ENCODE measurements around the gene NKAIN1. TPM values are rescaled to one million over a fixed set of nuclear protein-coding genes. Genes with fewer than 3 reads are reported as not detected.

Gene NKAIN1
- total RNA-seq, 5 donors from 2014 or later (not counting 1 experiment from before 2014, with no cell fraction given), result 0.13 TPM; not detected in 4

DNA sequence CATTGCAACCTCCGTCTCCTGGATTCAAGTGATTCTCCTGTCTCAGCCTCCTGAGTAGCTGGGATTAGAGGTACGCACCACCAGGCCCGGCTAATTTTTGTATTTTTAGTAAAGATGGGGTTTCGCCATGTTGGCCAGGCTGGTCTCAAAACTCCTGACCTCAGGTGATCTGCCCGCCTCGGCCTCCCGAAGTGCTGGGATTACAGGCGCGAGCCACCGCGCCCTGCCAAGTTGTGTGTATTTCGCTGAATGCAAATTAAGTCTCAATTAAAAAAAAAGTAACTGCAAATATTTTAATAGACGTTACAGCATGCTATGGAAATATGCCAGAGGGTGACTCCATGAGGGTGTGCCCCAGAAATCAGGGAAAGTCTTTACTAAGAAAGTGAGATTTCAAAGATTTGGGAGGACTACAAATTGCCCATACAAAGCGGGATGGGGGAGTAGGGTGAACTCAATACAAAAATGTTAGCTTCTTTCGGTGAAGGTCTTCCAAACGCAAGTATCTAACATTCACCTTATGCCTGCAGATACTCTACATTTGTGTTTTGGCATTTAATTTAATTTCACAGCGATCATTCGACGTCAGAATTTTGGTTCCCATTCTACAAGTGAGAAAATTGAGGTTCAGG lies 85.6 kb downstream of the NKAIN1 start:
- H3K27me3 Mint-ChIP-seq, result no peaks in the 10 kb centered on the region
- Histone ChIP-seq H3K4me1 (ENCODE audit: control insufficient read depth in 1 of 2, extremely low read depth in 1 of 2, insufficient read depth in 2 of 2, low read length in 2 of 2) (peaks cover 5 to 16% of the 10 kb centered on the region in 2 experiments), H3K9me3 (no peaks in the 10 kb centered on the region), H3K27me3 (replicated peaks in 1 of 2; ENCODE audit: control insufficient read depth in 2 of 2, extremely low read depth in 1 of 2, insufficient read depth in 2 of 2, low read length in 1 of 2) (no peaks in the 10 kb centered on the region), H3K27ac (ENCODE audit: low read length) (peak overlapping the region; percentile 29), H3K4me3 (ENCODE audit: control insufficient read depth in 1 of 2, extremely low read depth in 1 of 2, low read length in 1 of 2) (peak overlapping the region; percentile 47 to 49), H3K36me3 (ENCODE audit: control insufficient read depth in 2 of 2, extremely low read depth in 1 of 2, insufficient read depth in 1 of 2, low read length in 1 of 2) (no peaks in the 10 kb centered on the region)
- peaks cover 7 to 13% (median 12%) of the 10 kb centered on the region in 3 donors for H3K4me1 Mint-ChIP-seq
- no peaks in the 10 kb centered on the region for H3K9me3 Mint-ChIP-seq
- ATAC-seq (replicated peaks in 1 of 4) (no peak), DNase-seq (no peak)
- H3K4me3 Mint-ChIP-seq, result peak overlapping the region; percentile 73 to 85 (median 80)
- no peaks in the 10 kb centered on the region for H3K36me3 Mint-ChIP-seq
- ChIA-PET CTCF (interaction anchor here in 1 of 2 donors (0.7 kb wide), 1 partner anchor 1976 kb away, joined by 3 read pairs; no protein-coding TSS in a partner anchor), POLR2A (no interaction called here)
- WGBS (ENCODE audit: insufficient coverage), result 90% methylated on average over 3 of the region's 19 CpGs
- peak overlapping the region; percentile 28 to 64 for H3K27ac Mint-ChIP-seq

- H3K4me3 Mint-ChIP-seq, result peak overlapping the region; percentile 32 to 85 (median 44)
- CTCF ChIA-PET, result interaction anchor here (0.6 to 0.9 kb wide), 3 partner anchors 11 to 401 kb away, joined by 3 to 4 read pairs (median 3); no protein-coding TSS in a partner anchor
- Histone ChIP-seq H3K9me3 (no peaks in the 10 kb centered on the region), H3K4me1 (ENCODE audit: control insufficient read depth in 1 of 2, extremely low read depth in 1 of 2, insufficient read depth in 2 of 2, low read length in 2 of 2) (peaks cover 5 to 16% of the 10 kb centered on the region in 2 experiments), H3K27ac (ENCODE audit: low read length) (no peak overlapping the region), H3K36me3 (ENCODE audit: control insufficient read depth in 2 of 2, extremely low read depth in 1 of 2, insufficient read depth in 1 of 2, low read length in 1 of 2) (no peaks in the 10 kb centered on the region), H3K4me3 (ENCODE audit: control insufficient read depth in 1 of 2, extremely low read depth in 1 of 2, low read length in 1 of 2) (no peak overlapping the region), H3K27me3 (replicated peaks in 1 of 2; ENCODE audit: control insufficient read depth in 2 of 2, extremely low read depth in 1 of 2, insufficient read depth in 2 of 2, low read length in 1 of 2) (no peaks in the 10 kb centered on the region)
- peak overlapping the region in 1 of 2 donors; percentile 81 for H3K27ac Mint-ChIP-seq
- peaks cover 7 to 13% (median 12%) of the 10 kb centered on the region in 3 donors for H3K4me1 Mint-ChIP-seq
- no peaks in the 10 kb centered on the region for H3K27me3 Mint-ChIP-seq
- no peaks in the 10 kb centered on the region for H3K9me3 Mint-ChIP-seq
- ATAC-seq (replicated peaks in 1 of 4) (no peak), DNase-seq (no peak)
- POLR2A ChIA-PET, result no interaction called here
- no CpG with 5 or more reads among the region's 3 CpGs for WGBS (ENCODE audit: insufficient coverage)
- no peaks in the 10 kb centered on the region for H3K36me3 Mint-ChIP-seq
These were observed 86.3 kb downstream of the NKAIN1 start for GRCh38 chr1:31153423-31153822.

- H3K36me3 Mint-ChIP-seq, result no peaks in the 10 kb centered on the region
- no peaks in the 10 kb centered on the region for H3K9me3 Mint-ChIP-seq
- Histone ChIP-seq H3K4me1 (ENCODE audit: control insufficient read depth in 1 of 2, extremely low read depth in 1 of 2, insufficient read depth in 2 of 2, low read length in 2 of 2) (peaks cover 5 to 16% of the 10 kb centered on the region in 2 experiments), H3K27ac (ENCODE audit: low read length) (no peak overlapping the region), H3K36me3 (ENCODE audit: control insufficient read depth in 2 of 2, extremely low read depth in 1 of 2, insufficient read depth in 1 of 2, low read length in 1 of 2) (no peaks in the 10 kb centered on the region), H3K4me3 (ENCODE audit: control insufficient read depth in 1 of 2, extremely low read depth in 1 of 2, low read length in 1 of 2) (no peak overlapping the region), H3K9me3 (no peaks in the 10 kb centered on the region), H3K27me3 (replicated peaks in 1 of 2; ENCODE audit: control insufficient read depth in 2 of 2, extremely low read depth in 1 of 2, insufficient read depth in 2 of 2, low read length in 1 of 2) (no peaks in the 10 kb centered on the region)
- ChIA-PET POLR2A (interaction anchor here in 1 of 2 donors (0.6 kb wide), 1 partner anchor 11 kb away, joined by 4 read pairs; no protein-coding TSS in a partner anchor), CTCF (interaction anchor here (0.7 kb wide), 3 partner anchors 33 to 95 kb away, joined by 3 to 4 read pairs (median 3); no protein-coding TSS in a partner anchor)
- H3K27me3 Mint-ChIP-seq, result no peaks in the 10 kb centered on the region
- no peak for ATAC-seq (replicated peaks in 1 of 4)
- WGBS (ENCODE audit: insufficient coverage), result 92% methylated on average over 7 of the region's 8 CpGs
- H3K4me3 Mint-ChIP-seq, result no peak overlapping the region
- H3K27ac Mint-ChIP-seq, result no peak overlapping the region
- H3K4me1 Mint-ChIP-seq, result peaks cover 7 to 13% (median 12%) of the 10 kb centered on the region in 3 donors
- DNase-seq, result no peak
These were observed 87.4 kb downstream of the NKAIN1 start for GRCh38 chr1:31152181-31152795.

DNA sequence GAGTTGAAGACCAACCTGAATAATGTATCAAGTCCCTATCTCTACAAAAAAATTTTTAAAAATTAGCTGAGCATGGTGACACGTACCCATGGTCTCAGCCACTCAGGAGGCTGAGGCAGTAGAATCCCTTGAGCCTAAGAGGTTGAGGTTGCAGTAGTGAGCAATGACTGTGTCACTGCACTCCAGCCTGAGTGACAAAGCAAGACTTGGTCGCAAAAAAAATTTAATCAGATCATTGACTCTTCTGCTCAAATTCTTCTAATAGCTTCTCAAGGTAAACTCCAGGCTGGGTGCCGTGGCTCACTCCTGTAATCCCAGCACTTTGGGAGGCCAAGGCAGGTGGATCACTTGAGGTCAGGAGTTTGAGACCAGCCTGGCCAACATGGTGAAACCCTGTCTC lies 88.3 kb downstream of the NKAIN1 start:
- ChIA-PET CTCF (no interaction called here), POLR2A (interaction anchor here in 1 of 2 donors (0.6 kb wide), 1 partner anchor 126 kb away, joined by 11 read pairs; no protein-coding TSS in a partner anchor)
- H3K27ac ChIP-seq (ENCODE audit: low read length), result no peak overlapping the region
- WGBS (ENCODE audit: insufficient coverage), result 86% methylated on average over 1 of the region's 3 CpGs
- Mint-ChIP-seq H3K9me3 (no peaks in the 10 kb centered on the region), H3K27me3 (no peaks in the 10 kb centered on the region), H3K27ac (no peak overlapping the region), H3K36me3 (no peaks in the 10 kb centered on the region), H3K4me1 (peaks cover 7 to 13% (median 12%) of the 10 kb centered on the region in 3 donors), H3K4me3 (no peak overlapping the region)
- no peaks in the 10 kb centered on the region for H3K9me3 ChIP-seq
- H3K4me1 ChIP-seq (ENCODE audit: control insufficient read depth in 1 of 2, extremely low read depth in 1 of 2, insufficient read depth in 2 of 2, low read length in 2 of 2), result peaks cover 5 to 15% of the 10 kb centered on the region in 2 experiments
- no peak overlapping the region for H3K4me3 ChIP-seq (ENCODE audit: control insufficient read depth in 1 of 2, extremely low read depth in 1 of 2, low read length in 1 of 2)
- no peaks in the 10 kb centered on the region for H3K36me3 ChIP-seq (ENCODE audit: control insufficient read depth in 2 of 2, extremely low read depth in 1 of 2, insufficient read depth in 1 of 2, low read length in 1 of 2)
- H3K27me3 ChIP-seq (replicated peaks in 1 of 2; ENCODE audit: control insufficient read depth in 2 of 2, extremely low read depth in 1 of 2, insufficient read depth in 2 of 2, low read length in 1 of 2), result no peaks in the 10 kb centered on the region
- ATAC-seq (replicated peaks in 1 of 4), result no peak
- no peak for DNase-seq

DNA sequence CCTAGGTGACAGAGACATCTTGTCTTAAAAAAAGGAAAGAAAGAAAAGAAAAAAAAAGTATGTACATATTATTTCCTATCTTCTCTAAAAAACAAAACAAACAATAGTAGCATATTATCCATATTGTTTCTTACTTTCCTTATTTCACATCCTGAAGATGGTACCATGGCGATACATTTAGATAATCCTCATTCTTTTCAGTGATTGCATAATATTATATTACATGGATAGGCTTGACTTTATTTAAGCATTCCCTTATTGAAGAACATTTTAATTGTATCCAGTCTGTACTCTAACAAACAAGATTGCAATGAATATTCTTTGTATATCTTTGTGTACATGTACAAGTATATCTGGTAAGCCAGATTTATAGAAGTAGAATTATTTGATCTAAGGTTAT lies 91.3 kb downstream of the NKAIN1 start:
- no peaks in the 10 kb centered on the region for H3K4me1 ChIP-seq (ENCODE audit: control insufficient read depth in 1 of 2, extremely low read depth in 1 of 2, insufficient read depth in 2 of 2, low read length in 2 of 2)
- H3K4me3 ChIP-seq (ENCODE audit: control insufficient read depth in 1 of 2, extremely low read depth in 1 of 2, low read length in 1 of 2), result no peak overlapping the region
- ChIA-PET POLR2A (no interaction called here), CTCF (no interaction called here)
- Mint-ChIP-seq H3K4me1 (peaks cover 0 to 3% (median 3%) of the 10 kb centered on the region in 3 donors), H3K36me3 (no peaks in the 10 kb centered on the region), H3K9me3 (no peaks in the 10 kb centered on the region), H3K27ac (no peak overlapping the region), H3K4me3 (no peak overlapping the region), H3K27me3 (no peaks in the 10 kb centered on the region)
- no peak for DNase-seq
- no CpG with 5 or more reads among the region's 1 CpG for WGBS (ENCODE audit: insufficient coverage)
- no peak for ATAC-seq (replicated peaks in 1 of 4)
- H3K27me3 ChIP-seq (replicated peaks in 1 of 2; ENCODE audit: control insufficient read depth in 2 of 2, extremely low read depth in 1 of 2, insufficient read depth in 2 of 2, low read length in 1 of 2), result no peaks in the 10 kb centered on the region
- H3K36me3 ChIP-seq (ENCODE audit: control insufficient read depth in 2 of 2, extremely low read depth in 1 of 2, insufficient read depth in 1 of 2, low read length in 1 of 2), result no peaks in the 10 kb centered on the region
- H3K27ac ChIP-seq (ENCODE audit: low read length), result no peak overlapping the region
- H3K9me3 ChIP-seq, result no peaks in the 10 kb centered on the region

DNA sequence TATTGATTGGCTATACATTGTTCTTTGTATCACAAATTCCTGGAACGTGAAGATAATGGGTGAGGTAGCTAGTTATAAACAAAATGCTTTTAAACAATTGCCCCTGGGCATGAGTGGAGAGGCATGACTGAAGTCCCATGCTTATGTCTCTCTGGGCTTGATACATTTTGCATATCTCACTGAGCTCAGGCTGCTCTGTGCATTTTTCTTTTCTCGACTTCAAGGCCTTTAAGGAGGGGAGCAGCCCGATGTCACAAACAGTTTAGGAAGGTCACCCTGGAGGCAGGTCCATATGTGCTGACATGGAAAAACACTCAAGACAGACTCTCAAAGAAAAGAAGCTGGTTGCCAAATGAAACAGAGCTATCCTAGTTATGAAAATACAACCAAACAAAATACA lies 94.0 kb downstream of the NKAIN1 start:
- Mint-ChIP-seq H3K9me3 (no peaks in the 10 kb centered on the region), H3K36me3 (no peaks in the 10 kb centered on the region), H3K4me1 (no peaks in the 10 kb centered on the region), H3K27me3 (no peaks in the 10 kb centered on the region), H3K4me3 (no peak overlapping the region), H3K27ac (no peak overlapping the region)
- H3K27ac ChIP-seq (ENCODE audit: low read length), result no peak overlapping the region
- H3K4me1 ChIP-seq (ENCODE audit: control insufficient read depth in 1 of 2, extremely low read depth in 1 of 2, insufficient read depth in 2 of 2, low read length in 2 of 2), result no peaks in the 10 kb centered on the region
- DNase-seq, result no peak
- ChIA-PET CTCF (interaction anchor here (0.6 to 0.8 kb wide), 3 partner anchors 9 to 624 kb away, joined by 3 read pairs; no protein-coding TSS in a partner anchor), POLR2A (no interaction called here)
- WGBS (ENCODE audit: insufficient coverage), result no CpG with 5 or more reads among the region's 3 CpGs
- H3K4me3 ChIP-seq (ENCODE audit: control insufficient read depth in 1 of 2, extremely low read depth in 1 of 2, low read length in 1 of 2), result no peak overlapping the region
- H3K9me3 ChIP-seq, result no peaks in the 10 kb centered on the region
- H3K36me3 ChIP-seq (ENCODE audit: control insufficient read depth in 2 of 2, extremely low read depth in 1 of 2, insufficient read depth in 1 of 2, low read length in 1 of 2), result no peaks in the 10 kb centered on the region
- ATAC-seq (replicated peaks in 1 of 4), result no peak
- no peaks in the 10 kb centered on the region for H3K27me3 ChIP-seq (replicated peaks in 1 of 2; ENCODE audit: control insufficient read depth in 2 of 2, extremely low read depth in 1 of 2, insufficient read depth in 2 of 2, low read length in 1 of 2)
